Measurements from ENCODE around the gene SH3PXD2A. TPM values are rescaled to one million over a fixed set of nuclear protein-coding genes. Genes with fewer than 3 reads are reported as not detected.

Gene SH3PXD2A
- total RNA-seq, 3 donors from 2014 or later, result 14.3 to 30.5 (median 14.7) TPM

- TF ChIP-seq POLR2AphosphoS5 (IDR thresholded peaks at IDR 0.05) (no peak), CTCF (IDR thresholded peaks at IDR 0.05) (no peak), POLR2A (IDR thresholded peaks at IDR 0.05) (no peak)
- intact Hi-C loops (cut with DNase I; ENCODE audit: low total_unique reads), result no loop called here
- Histone ChIP-seq H3K36me3 (no peaks in the 10 kb centered on the region), H3K27me3 (no peaks in the 10 kb centered on the region), H3K4me3 (no peak overlapping the region), H3K27ac (peak overlapping the region; percentile 4 to 55), H3K9me3 (no peaks in the 10 kb centered on the region), H3K4me1 (no peaks in the 10 kb centered on the region)
- DNase-seq (ENCODE audit: low spot score in 2 of 2), result no peak
Observed at GRCh38 chr10:103802637-103803353, 52.6 kb downstream of the SH3PXD2A start.

GRCh38 chr10:103802081-103802480 lies 53.3 kb downstream of the SH3PXD2A start:
- TF ChIP-seq POLR2AphosphoS5 (IDR thresholded peaks at IDR 0.05) (no peak), POLR2A (IDR thresholded peaks at IDR 0.05) (no peak), CTCF (IDR thresholded peaks at IDR 0.05) (no peak)
- Histone ChIP-seq H3K27me3 (no peaks in the 10 kb centered on the region), H3K27ac (peak overlapping the region; percentile 4 to 55), H3K4me3 (no peak overlapping the region), H3K9me3 (no peaks in the 10 kb centered on the region), H3K4me1 (no peaks in the 10 kb centered on the region), H3K36me3 (no peaks in the 10 kb centered on the region)
- intact Hi-C loops (cut with DNase I; ENCODE audit: low total_unique reads), result no loop called here
- no peak for DNase-seq (ENCODE audit: low spot score in 2 of 2)

GRCh38 chr10:103800789-103801540 lies 54.4 kb downstream of the SH3PXD2A start:
- no peaks in the 10 kb centered on the region for H3K27me3 ChIP-seq
- peak overlapping the region in 1 of 3 donors; percentile 15 for H3K4me3 ChIP-seq
- no peaks in the 10 kb centered on the region for H3K36me3 ChIP-seq
- intact Hi-C loops (cut with DNase I; ENCODE audit: low total_unique reads), result no loop called here
- no peaks in the 10 kb centered on the region for H3K4me1 ChIP-seq
- H3K27ac ChIP-seq, result peak overlapping the region; percentile 55 to 82
- peak; percentile 66 to 80 for DNase-seq (ENCODE audit: low spot score in 2 of 2)
- no peaks in the 10 kb centered on the region for H3K9me3 ChIP-seq
- TF ChIP-seq CTCF (IDR thresholded peaks at IDR 0.05), result no peak
- peak in 1 of 3 donors; percentile 33 for TF ChIP-seq POLR2AphosphoS5 (IDR thresholded peaks at IDR 0.05)

- H3K27me3 ChIP-seq, result no peaks in the 10 kb centered on the region
- no peak for TF ChIP-seq CTCF (IDR thresholded peaks at IDR 0.05)
- no peak for DNase-seq (ENCODE audit: low spot score in 2 of 2)
- H3K4me3 ChIP-seq, result no peak overlapping the region
- intact Hi-C loops (cut with DNase I; ENCODE audit: low total_unique reads), result no loop called here
- H3K9me3 ChIP-seq, result no peaks in the 10 kb centered on the region
- no peaks in the 10 kb centered on the region for H3K36me3 ChIP-seq
- no peaks in the 10 kb centered on the region for H3K4me1 ChIP-seq
- H3K27ac ChIP-seq, result peak overlapping the region; percentile 55 to 82
Observed at GRCh38 chr10:103800089-103800488, 55.3 kb downstream of the SH3PXD2A start.

- DNase-seq (ENCODE audit: low spot score in 2 of 2), result no peak
- Histone ChIP-seq H3K27me3 (no peaks in the 10 kb centered on the region), H3K9me3 (no peaks in the 10 kb centered on the region), H3K4me3 (no peak overlapping the region), H3K36me3 (no peaks in the 10 kb centered on the region), H3K27ac (peak overlapping the region in 1 of 2 donors; percentile 82), H3K4me1 (no peaks in the 10 kb centered on the region)
- TF ChIP-seq POLR2A (IDR thresholded peaks at IDR 0.05), result no peak
- TF ChIP-seq POLR2AphosphoS5 (IDR thresholded peaks at IDR 0.05), result no peak
- no peak for TF ChIP-seq CTCF (IDR thresholded peaks at IDR 0.05)
- intact Hi-C loops (cut with DNase I; ENCODE audit: low total_unique reads), result no loop called here
Observed at GRCh38 chr10:103799341-103799740, 56.0 kb downstream of the SH3PXD2A start.
